ENCODE measurements around the gene HIRIP3.

The HIRIP3 gene

GRCh38 chr16:29947897-29948296, 47.5 kb downstream of the HIRIP3 start:
- H3K4me1 ChIP-seq (ENCODE audit: control insufficient read depth in 1 of 2, insufficient read depth in 2 of 2, low read length in 2 of 2) = peaks cover 0 to 21% of the 10 kb centered on the region in 2 experiments
- no peak overlapping the region for H3K14ac ChIP-seq (ENCODE audit: low read length)
- no peak overlapping the region for H3K18ac ChIP-seq (ENCODE audit: low read length)
- no peak overlapping the region for H4K12ac ChIP-seq (ENCODE audit: low read depth, low read length)
- peaks cover 15% of the 10 kb centered on the region for H3K79me1 ChIP-seq (ENCODE audit: low read length)
- DNase-seq = no peak
- no CpG with 5 or more reads among the region's 2 CpGs for WGBS (ENCODE audit: extremely low coverage, insufficient coverage, insufficient read length)
- no peak overlapping the region for H4K91ac ChIP-seq (ENCODE audit: low read depth, low read length)
- H3K36me3 ChIP-seq (ENCODE audit: control insufficient read depth in 1 of 2, insufficient read depth in 2 of 2, low read length in 2 of 2) = no peaks in the 10 kb centered on the region
- no peak overlapping the region for H3K4me2 ChIP-seq (ENCODE audit: low read length)
- H2BK12ac ChIP-seq (ENCODE audit: low read length) = no peak overlapping the region
- no peak overlapping the region for H3K4me3 ChIP-seq (ENCODE audit: low read depth, low read length)
- H2AFZ ChIP-seq (ENCODE audit: insufficient read depth, low read length, poor library complexity) = no peak overlapping the region
- no peaks in the 10 kb centered on the region for H3K9me3 ChIP-seq (ENCODE audit: insufficient read depth, low read depth, low read length)
- no peak overlapping the region for H3K23ac ChIP-seq (ENCODE audit: low read length)
- no peak overlapping the region for H3K9ac ChIP-seq (ENCODE audit: low read length)
- no peak overlapping the region for H3K4ac ChIP-seq (ENCODE audit: low read depth, low read length)
- H2BK5ac ChIP-seq (ENCODE audit: low read depth, low read length, poor library complexity) = no peak overlapping the region
- no peak overlapping the region for H3K27ac ChIP-seq (ENCODE audit: low read depth, low read length)
- no peak overlapping the region for H4K8ac ChIP-seq (ENCODE audit: low read depth, low read length)
- H3K27me3 ChIP-seq (ENCODE audit: insufficient read depth, low read length) = no peaks in the 10 kb centered on the region
- H2AK5ac ChIP-seq (ENCODE audit: low read length) = no peak overlapping the region
- H3K79me2 ChIP-seq (ENCODE audit: control insufficient read depth, insufficient read depth, low read length, poor library complexity) = peaks cover 1% of the 10 kb centered on the region
- no peak overlapping the region for H2BK120ac ChIP-seq (ENCODE audit: insufficient read depth, low read length, poor library complexity)

GRCh38 chr16:29943846-29944799, 51.3 kb downstream of the HIRIP3 start:
- no peaks in the 10 kb centered on the region for H3K9me3 ChIP-seq (ENCODE audit: insufficient read depth, low read depth, low read length)
- WGBS (ENCODE audit: extremely low coverage, insufficient coverage, insufficient read length) = no CpG with 5 or more reads among the region's 11 CpGs
- peak overlapping the region; percentile 94 for H2BK12ac ChIP-seq (ENCODE audit: low read length)
- peak overlapping the region; percentile 66 for H4K8ac ChIP-seq (ENCODE audit: low read depth, low read length)
- peak overlapping the region; percentile 90 for H2BK120ac ChIP-seq (ENCODE audit: insufficient read depth, low read length, poor library complexity)
- H3K4me2 ChIP-seq (ENCODE audit: low read length) = peak overlapping the region; percentile 19
- H3K27ac ChIP-seq (ENCODE audit: low read depth, low read length) = peak overlapping the region; percentile 92
- H3K27me3 ChIP-seq (ENCODE audit: insufficient read depth, low read length) = no peaks in the 10 kb centered on the region
- peak overlapping the region; percentile 56 for H3K4ac ChIP-seq (ENCODE audit: low read depth, low read length)
- peaks cover 1% of the 10 kb centered on the region for H3K79me2 ChIP-seq (ENCODE audit: control insufficient read depth, insufficient read depth, low read length, poor library complexity)
- peak overlapping the region; percentile 91 for H2BK5ac ChIP-seq (ENCODE audit: low read depth, low read length, poor library complexity)
- H3K4me1 ChIP-seq (ENCODE audit: control insufficient read depth in 1 of 2, insufficient read depth in 2 of 2, low read length in 2 of 2) = peaks cover 0 to 11% of the 10 kb centered on the region in 2 experiments
- H4K12ac ChIP-seq (ENCODE audit: low read depth, low read length) = no peak overlapping the region
- H4K91ac ChIP-seq (ENCODE audit: low read depth, low read length) = peak overlapping the region; percentile 90
- no peak overlapping the region for H3K4me3 ChIP-seq (ENCODE audit: low read depth, low read length)
- H3K36me3 ChIP-seq (ENCODE audit: control insufficient read depth in 1 of 2, insufficient read depth in 2 of 2, low read length in 2 of 2) = no peaks in the 10 kb centered on the region
- peaks cover 10% of the 10 kb centered on the region for H3K79me1 ChIP-seq (ENCODE audit: low read length)
- DNase-seq = peak; percentile 95 to 96
- H3K9ac ChIP-seq (ENCODE audit: low read length) = no peak overlapping the region
- peak overlapping the region; percentile 8 for H3K18ac ChIP-seq (ENCODE audit: low read length)
- peak overlapping the region; percentile 49 for H2AK5ac ChIP-seq (ENCODE audit: low read length)
- no peak overlapping the region for H3K23ac ChIP-seq (ENCODE audit: low read length)
- peak overlapping the region; percentile 67 for H2AFZ ChIP-seq (ENCODE audit: insufficient read depth, low read length, poor library complexity)
- H3K14ac ChIP-seq (ENCODE audit: low read length) = peak overlapping the region; percentile 8
